H9 (cell line): ENCODE data around the gene HTD2. TPM values are rescaled to one million over a fixed set of nuclear protein-coding genes. Genes with fewer than 3 reads are reported as not detected.
"Not testable (repeated sequence)": the region's sequence is repeated elsewhere in the genome, so short reads cannot be mapped to it uniquely, and the experiment has no call there.

Source experiments
- DNase-seq: peaks from one replicate; pipeline ENCODE4 v3.0.0-alpha.2; 2017
- H2AFZ ChIP-seq: one replicate; pipeline ENCODE4 v1.6.1; 2013; ENCODE audit warnings: mild to moderate bottlenecking, low read length, control low read depth, moderate library complexity
- H2AK5ac ChIP-seq: 2 replicates; pipeline ENCODE4 v1.6.1; 2013; ENCODE audit warnings: low read length, control low read depth, mixed read lengths; ENCODE audit not compliant: insufficient read length
- H2BK120ac ChIP-seq: one replicate; pipeline ENCODE4 v1.6.1; 2013; ENCODE audit warnings: low read depth, mild to moderate bottlenecking, low read length, control low read depth, inconsistent platforms; ENCODE audit not compliant: poor library complexity, severe bottlenecking
- H2BK12ac ChIP-seq: 2 replicates; pipeline ENCODE4 v1.6.1; 2013; ENCODE audit warnings: low read length, control low read depth, mixed read lengths, low read depth; ENCODE audit not compliant: insufficient read length
- H2BK15ac ChIP-seq: 2 replicates; pipeline ENCODE4 v1.6.1; 2013; ENCODE audit warnings: low read depth, low read length, control low read depth
- H2BK20ac ChIP-seq: one replicate; pipeline ENCODE4 v1.6.1; 2013; ENCODE audit warnings: low read depth, mild to moderate bottlenecking, low read length, control low read depth, inconsistent platforms; ENCODE audit not compliant: poor library complexity, severe bottlenecking
- H2BK5ac ChIP-seq: 2 replicates; pipeline ENCODE4 v1.6.1; 2013; ENCODE audit warnings: low read length, control low read depth, mixed read lengths; ENCODE audit not compliant: insufficient read length
- H3K14ac ChIP-seq: 2 replicates; pipeline ENCODE4 v1.6.1; 2013; ENCODE audit warnings: low read length, control low read depth; ENCODE audit not compliant: insufficient read depth
- H3K18ac ChIP-seq: 2 replicates; pipeline ENCODE4 v1.6.1; 2013; ENCODE audit warnings: low read depth, mild to moderate bottlenecking, mixed read lengths, low read length, control low read depth; ENCODE audit not compliant: insufficient read length
- H3K23ac ChIP-seq: 2 replicates; pipeline ENCODE4 v1.6.1; 2013; ENCODE audit warnings: low read length, control low read depth, mixed read lengths, low read depth; ENCODE audit not compliant: insufficient read length
- H3K23me2 ChIP-seq: 2 replicates; pipeline ENCODE4 v1.6.1; 2013; ENCODE audit warnings: low read depth, mild to moderate bottlenecking, mixed read lengths, low read length, control low read depth; ENCODE audit not compliant: insufficient read length, poor library complexity, severe bottlenecking
- H3K27ac ChIP-seq: 2 replicates; pipeline ENCODE4 v1.5.1; 2013; ENCODE audit warnings: low read length, control low read depth, mixed read lengths, low read depth; ENCODE audit not compliant: insufficient read length
- H3K27me3 ChIP-seq: 2 replicates; pipeline ENCODE4 v1.6.1; 2013; ENCODE audit warnings: low read length, control low read depth, inconsistent platforms; ENCODE audit not compliant: insufficient read depth
- H3K4ac ChIP-seq: 2 replicates; pipeline ENCODE4 v1.6.1; 2013; ENCODE audit warnings: low read depth, mild to moderate bottlenecking, control low read depth, inconsistent platforms, low read length, moderate library complexity
- H3K4me1 ChIP-seq: 2 replicates; pipeline ENCODE4 v1.6.1; 2013; ENCODE audit warnings: low read length, control low read depth, inconsistent platforms; ENCODE audit not compliant: insufficient read depth
- H3K4me2 ChIP-seq: 2 replicates; pipeline ENCODE4 v1.6.1; 2013; ENCODE audit warnings: low read length, control low read depth, mixed read lengths; ENCODE audit not compliant: insufficient read length, insufficient read depth
- H3K56ac ChIP-seq: 2 replicates; pipeline ENCODE4 v1.6.1; 2013; ENCODE audit warnings: low read depth, mild to moderate bottlenecking, mixed read lengths, low read length, control low read depth; ENCODE audit not compliant: insufficient read length
- H3K79me1 ChIP-seq: 2 replicates; pipeline ENCODE4 v1.6.1; 2013; ENCODE audit warnings: low read depth, mild to moderate bottlenecking, moderate library complexity, low read length, control low read depth, inconsistent platforms; ENCODE audit not compliant: insufficient read depth, poor library complexity, severe bottlenecking
- H3K79me2 ChIP-seq: 2 replicates; pipeline ENCODE4 v1.6.1; 2013; ENCODE audit warnings: low read length, control low read depth, inconsistent platforms; ENCODE audit not compliant: insufficient read depth
- H3K9ac ChIP-seq: 2 replicates; pipeline ENCODE4 v1.6.1; 2013; ENCODE audit warnings: low read length, control low read depth, mixed read lengths; ENCODE audit not compliant: insufficient read length; ENCODE audit errors: extremely low read depth
- H3K9me3 ChIP-seq: one replicate; pipeline ENCODE4 v1.6.1; 2013; ENCODE audit warnings: low read depth, low read length, inconsistent platforms; ENCODE audit not compliant: control insufficient read depth
- H3T11ph ChIP-seq: one replicate; pipeline ENCODE4 v1.6.1; 2013; ENCODE audit warnings: mild to moderate bottlenecking, low read length, control low read depth, inconsistent platforms
- H4K20me1 ChIP-seq: one replicate; pipeline ENCODE4 v1.6.1; 2013; ENCODE audit not compliant: control insufficient read depth, insufficient read length, insufficient read depth
- H4K5ac ChIP-seq: 2 replicates; pipeline ENCODE4 v1.6.1; 2013; ENCODE audit warnings: low read depth, mild to moderate bottlenecking, mixed read lengths, low read length, control low read depth; ENCODE audit not compliant: insufficient read length
- H4K8ac ChIP-seq: replicated peaks from 2 replicates; pipeline ENCODE4 v1.6.1; 2013; ENCODE audit warnings: low read length, control low read depth, mixed read lengths, low read depth; ENCODE audit not compliant: insufficient read length
- H4K91ac ChIP-seq: 2 replicates; pipeline ENCODE4 v1.6.1; 2013; ENCODE audit warnings: low read depth, mild to moderate bottlenecking, moderate library complexity, mixed read lengths, low read length, control low read depth; ENCODE audit not compliant: insufficient read length
- H3K27ac Mint-ChIP-seq, 3 experiments: 2 replicates in 2 of 3; 3 replicates in 1 of 3; pipeline ENCODE4 v1.8.0; 2020 to 2021; ENCODE audit warnings: mixed read lengths in 3 of 3, mild to moderate bottlenecking in 1 of 3, moderate library complexity in 1 of 3
- H3K27me3 Mint-ChIP-seq: 2 replicates; pipeline ENCODE4 v1.8.0; 2021; ENCODE audit warnings: low read depth, mild to moderate bottlenecking, moderate library complexity, mixed read lengths
- H3K36me3 Mint-ChIP-seq, 3 experiments: 2 replicates in 2 of 3; 3 replicates in 1 of 3; pipeline ENCODE4 v1.8.0; 2020 to 2021; ENCODE audit warnings: low read depth in 3 of 3, mixed read lengths in 3 of 3; ENCODE audit not compliant: insufficient read depth in 1 of 3
- H3K4me1 Mint-ChIP-seq, 2 experiments: 2 replicates each; pipeline ENCODE4 v1.8.0; 2020; ENCODE audit warnings: mixed read lengths in 2 of 2
- H3K4me3 Mint-ChIP-seq, 2 experiments: 2 replicates in 1 of 2; 3 replicates in 1 of 2; pipeline ENCODE4 v1.8.0; 2020 to 2021; ENCODE audit warnings: mild to moderate bottlenecking in 2 of 2, mixed read lengths in 2 of 2, moderate library complexity in 1 of 2
- H3K9me3 Mint-ChIP-seq, 2 experiments: 2 replicates in 1 of 2; 3 replicates in 1 of 2; pipeline ENCODE4 v1.8.0; 2020; ENCODE audit warnings: mild to moderate bottlenecking in 2 of 2, mixed read lengths in 2 of 2, moderate library complexity in 1 of 2
- WGBS: extraction: QIAGEN DNeasy Blood & Tissue Kit; methylation state at CpG from one replicate; pipeline ENCODE4 v1.1.7; 2013; ENCODE audit warnings: missing lambda C conversion rate, low lambda C conversion rate, mixed read lengths; ENCODE audit not compliant: insufficient read length; ENCODE audit errors: extremely low coverage; 5-methylcytosine and 5-hydroxymethylcytosine counted together
- total RNA-seq: library from RNA; stranded (reverse); gene quantifications from 2 replicates; pipeline ENCODE4 v1.2.1, GENCODE V29; 2021

HTD2 gene
- total RNA-seq, 1 experiment from 2014 or later: 13.4 TPM

DNA sequence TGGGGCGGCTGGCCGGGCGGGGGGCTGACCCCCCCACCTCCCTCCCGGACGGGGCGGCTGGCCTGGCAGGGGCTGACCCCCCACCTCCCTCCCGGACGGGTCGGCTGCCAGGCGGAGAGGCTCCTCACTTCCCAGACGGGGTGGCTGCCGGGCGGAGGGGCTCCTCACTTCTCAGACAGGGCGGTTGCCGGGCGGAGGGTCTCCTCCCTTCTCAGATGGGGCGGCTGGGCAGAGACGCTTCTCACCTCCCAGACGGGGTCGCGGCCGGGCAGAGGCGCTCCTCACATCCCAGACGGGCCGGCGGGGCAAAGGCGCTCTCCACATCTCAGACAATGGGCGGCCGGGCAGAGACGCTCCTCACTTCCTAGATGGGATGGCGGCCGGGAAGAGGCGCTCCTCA is 15.9 kb upstream of the HTD2 start:
- not testable (repeated sequence) for H3K79me2 ChIP-seq, H3K18ac ChIP-seq, H3K14ac ChIP-seq, H2AFZ ChIP-seq, H2BK120ac ChIP-seq, H3K27me3 ChIP-seq, H3K4ac ChIP-seq, H4K8ac ChIP-seq, H3K27ac ChIP-seq, H4K91ac ChIP-seq, H2BK12ac ChIP-seq, H3K4me2 ChIP-seq, H3K23me2 ChIP-seq, H2BK5ac ChIP-seq, H3K4me1 ChIP-seq, H2BK15ac ChIP-seq, H3K27me3 Mint-ChIP-seq, H4K5ac ChIP-seq, H3T11ph ChIP-seq, H3K4me1 Mint-ChIP-seq, H2BK20ac ChIP-seq, H3K9me3 ChIP-seq, H4K20me1 ChIP-seq, H3K23ac ChIP-seq, H3K4me3 Mint-ChIP-seq, H3K79me1 ChIP-seq, H2AK5ac ChIP-seq, H3K9ac ChIP-seq, DNase-seq, H3K56ac ChIP-seq, H3K27ac Mint-ChIP-seq
- peaks cover 3 to 13% (median 9%) of the 10 kb centered on the region in 3 experiments; a peak in 5 of 7 replicates for H3K36me3 Mint-ChIP-seq
- H3K9me3 Mint-ChIP-seq: peaks cover 14 to 21% of the 10 kb centered on the region in 2 experiments; a peak in 4 of 5 replicates
- WGBS: no CpG with 5 or more reads among the region's 33 CpGs
